Measurements from ENCODE around the gene PRIMA1.

The PRIMA1 gene

DNA sequence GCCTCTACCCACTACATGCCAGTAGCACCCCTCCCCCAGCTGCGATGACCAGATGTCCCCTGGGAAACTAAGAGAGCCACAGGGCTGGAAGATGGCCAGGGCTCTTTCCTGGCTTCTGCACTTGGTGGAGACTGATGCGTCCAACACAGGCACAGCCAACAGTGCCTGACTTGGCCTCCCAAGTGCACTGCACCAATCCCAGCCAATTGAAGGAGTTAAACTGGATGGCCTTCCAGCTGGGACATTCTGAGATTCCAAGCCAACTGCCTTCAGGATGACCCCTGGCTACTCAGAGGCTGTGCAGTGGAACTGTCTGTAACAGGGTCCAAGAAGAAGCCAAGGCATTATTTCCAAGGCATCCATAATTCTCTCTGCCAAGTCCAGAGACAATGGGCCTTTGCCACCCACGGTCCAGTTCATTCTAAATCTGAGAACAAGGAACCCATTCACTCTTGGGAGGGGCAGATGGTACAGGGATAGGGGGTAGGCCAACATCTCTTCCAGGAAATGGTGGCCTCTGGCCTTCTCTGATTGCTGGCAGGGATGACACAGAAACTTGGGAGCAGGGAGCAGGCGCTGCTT lies 35.2 kb downstream of the PRIMA1 start:
- no peak for DNase-seq

DNA sequence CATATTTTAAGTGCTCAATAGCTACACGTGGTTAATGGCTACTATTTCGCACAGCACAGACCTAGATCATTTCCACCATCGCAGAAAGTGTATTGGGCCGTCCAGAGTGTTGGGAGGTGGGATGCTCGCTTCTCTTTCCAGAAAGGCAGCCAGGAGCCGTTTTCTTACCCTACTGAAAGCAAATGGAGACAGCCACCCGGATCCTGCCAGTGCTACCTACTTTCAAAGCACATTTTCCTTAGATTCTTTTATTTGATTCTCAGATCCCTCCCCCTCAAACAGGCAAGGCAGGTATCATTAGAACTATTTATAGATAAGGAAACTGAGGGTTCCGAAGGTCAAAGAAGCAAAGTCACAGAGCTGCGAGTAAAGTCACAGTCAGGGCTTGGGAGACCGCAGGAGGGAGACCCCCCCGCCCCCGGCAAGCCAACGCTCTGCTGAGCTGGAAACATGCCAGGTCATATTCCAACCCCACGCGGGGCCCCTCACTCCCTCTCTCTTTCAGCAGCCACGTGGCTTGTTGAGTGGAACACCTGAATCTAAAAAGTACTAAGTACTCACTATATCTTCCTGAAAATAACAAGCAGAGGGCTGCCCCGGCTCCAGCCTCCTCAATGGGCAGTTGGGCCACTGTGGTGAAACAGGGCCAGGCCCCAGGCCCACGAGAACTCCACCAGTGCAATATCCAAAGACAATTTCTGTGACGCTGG lies 36.2 kb downstream of the PRIMA1 start:
- no peak for DNase-seq

DNA sequence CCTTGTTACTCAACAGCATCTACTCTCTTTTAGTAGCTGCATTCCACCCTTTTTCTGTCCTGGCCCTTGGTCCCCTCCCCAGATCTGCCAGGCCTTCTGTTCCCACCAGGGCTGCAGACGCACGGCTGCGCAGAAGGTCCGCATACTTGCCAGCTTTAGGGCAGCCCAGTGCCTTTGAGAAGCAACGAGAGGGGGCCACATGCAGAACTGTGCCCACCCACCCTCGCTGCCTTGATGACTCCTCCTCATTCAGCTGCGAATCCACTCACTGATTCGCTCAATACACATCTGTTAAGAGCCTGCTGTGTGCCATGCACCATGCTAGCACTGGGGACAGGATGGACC lies 39.2 kb downstream of the PRIMA1 start:
- no peak for DNase-seq

DNA sequence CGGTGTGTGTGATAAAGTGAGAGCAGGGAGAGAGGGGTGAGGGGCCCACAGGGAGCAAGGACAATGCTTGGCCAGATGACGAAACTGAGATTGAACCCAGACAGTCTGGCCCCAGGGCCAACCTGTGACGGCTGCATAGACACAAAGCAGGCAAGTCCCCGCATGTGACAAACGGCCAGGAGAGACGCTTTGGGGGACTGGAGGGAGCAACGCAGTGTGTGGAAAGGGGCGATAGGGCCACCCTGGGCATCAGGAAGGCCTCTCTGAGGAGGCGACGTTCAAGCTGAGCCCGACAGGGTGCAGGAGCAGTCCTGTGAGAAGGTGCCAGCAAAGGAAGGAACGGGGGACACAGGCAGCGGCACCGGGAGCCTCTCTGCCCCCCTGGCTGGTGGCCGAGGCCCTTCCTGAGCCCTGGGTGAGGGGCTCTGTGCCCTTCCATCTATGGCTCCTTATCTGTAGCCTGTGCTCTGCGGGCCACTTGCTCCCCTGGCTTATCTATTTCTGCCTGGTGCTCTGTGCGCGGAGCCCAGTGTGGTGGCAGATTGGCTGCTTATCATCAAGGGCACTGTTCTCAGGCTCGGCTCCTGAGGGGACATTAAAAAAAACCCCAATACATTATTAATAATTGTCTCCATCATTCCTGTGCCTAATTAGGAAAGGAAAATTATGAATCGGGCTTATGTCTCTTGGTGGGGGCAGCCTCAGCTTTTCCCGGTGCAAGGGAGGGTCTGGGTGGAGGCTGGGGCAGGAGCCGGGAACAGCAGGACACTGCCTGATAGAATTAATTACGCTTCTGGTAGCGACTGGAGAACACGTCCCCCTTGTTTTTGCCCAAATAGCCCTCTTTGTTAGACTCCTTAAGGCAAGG lies 39.8 kb downstream of the PRIMA1 start:
- no peak for DNase-seq

DNA sequence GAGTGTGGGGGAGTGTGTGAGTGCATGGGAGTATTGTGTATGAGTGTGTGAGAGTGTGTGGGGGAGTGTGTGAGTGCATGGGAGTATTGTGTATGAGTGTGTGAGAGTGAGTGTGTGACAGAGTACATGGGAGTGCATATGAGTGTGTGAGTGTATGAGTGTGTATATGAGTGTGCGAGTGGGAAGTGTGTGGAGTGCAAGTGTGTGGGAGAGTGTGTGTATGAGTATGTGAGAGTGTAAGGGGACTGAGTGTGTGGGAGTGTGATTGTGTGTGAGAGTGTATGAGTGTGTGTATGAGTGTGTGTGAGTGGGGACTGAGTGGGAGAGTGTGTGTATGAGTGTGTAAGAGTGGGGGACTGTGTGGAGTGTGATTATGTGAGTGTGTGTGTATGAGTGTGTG lies 40.7 kb downstream of the PRIMA1 start:
- DNase-seq: no peak

DNA sequence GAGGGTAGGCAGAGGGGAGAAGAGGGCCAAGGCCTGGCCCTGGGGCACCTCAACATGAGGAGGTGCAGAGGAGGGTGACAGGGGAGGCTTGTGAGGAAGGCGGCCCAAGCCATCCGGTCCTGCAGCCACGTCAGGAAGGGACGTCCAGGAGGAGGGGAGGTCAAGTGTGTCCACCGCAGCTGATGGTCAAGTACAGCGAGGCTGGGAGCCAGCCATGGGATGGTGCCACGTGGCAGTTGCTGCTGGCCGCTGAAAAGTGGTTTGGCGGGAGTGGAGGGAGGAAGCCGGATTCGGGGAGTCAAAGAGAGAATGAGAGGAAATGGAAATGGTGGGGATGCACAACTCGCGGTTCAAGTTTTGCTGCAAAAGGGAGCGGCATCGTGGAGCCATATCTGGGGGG lies 41.2 kb downstream of the PRIMA1 start:
- DNase-seq: no peak

DNA sequence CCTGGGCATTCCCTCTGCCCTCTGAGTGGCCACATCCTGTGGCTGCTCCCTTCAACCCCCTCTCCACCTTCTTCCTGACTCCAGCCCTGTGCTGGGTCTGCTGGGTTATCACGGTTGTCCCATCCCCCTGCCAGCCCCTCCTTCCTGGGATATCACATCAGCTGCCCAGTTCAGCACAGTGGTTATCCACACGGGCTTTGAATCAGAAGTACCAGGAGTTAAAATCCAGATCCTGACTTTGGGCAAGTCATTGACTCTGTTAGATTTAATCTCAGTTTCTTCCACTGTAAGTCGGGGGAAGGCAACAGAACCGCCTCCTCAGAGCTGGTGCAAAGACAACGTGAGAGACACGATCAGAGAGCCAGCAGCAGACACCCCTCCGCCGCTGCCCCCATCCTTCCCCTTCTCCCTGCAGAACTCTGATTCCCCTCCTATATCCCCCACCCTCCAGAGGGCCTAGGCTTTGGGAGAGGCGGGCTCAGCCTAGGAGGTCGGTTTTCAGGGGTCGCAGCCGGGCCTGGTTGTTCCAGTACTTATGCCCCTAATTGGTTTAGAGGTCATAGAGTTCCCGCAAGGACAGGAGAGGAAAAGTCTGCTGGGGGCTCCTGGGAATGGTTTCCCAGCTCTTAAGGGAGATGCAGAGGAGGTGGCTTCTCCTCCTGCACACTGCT lies 42.5 kb downstream of the PRIMA1 start:
- no peak for DNase-seq

DNA sequence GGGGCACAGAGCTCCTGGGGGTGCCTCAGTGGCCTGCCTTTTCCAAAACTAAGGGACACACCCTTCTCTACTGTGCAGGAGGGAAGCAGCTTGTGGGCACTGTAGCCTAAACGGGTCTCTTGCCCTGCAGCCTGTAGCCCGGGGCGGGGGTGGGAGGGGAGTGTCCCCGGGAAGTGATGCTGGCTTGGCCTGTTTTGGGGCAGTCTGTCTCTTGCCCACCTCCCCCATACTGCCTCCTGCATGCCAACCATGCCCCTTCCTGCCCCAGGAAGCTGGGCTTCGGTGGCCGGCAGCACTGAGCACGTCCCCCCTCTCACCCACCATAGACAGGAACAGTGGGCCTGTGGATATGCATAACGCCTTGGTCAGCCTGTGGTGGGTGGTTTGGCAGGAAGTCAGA lies 43.4 kb downstream of the PRIMA1 start:
- no peak for DNase-seq

DNA sequence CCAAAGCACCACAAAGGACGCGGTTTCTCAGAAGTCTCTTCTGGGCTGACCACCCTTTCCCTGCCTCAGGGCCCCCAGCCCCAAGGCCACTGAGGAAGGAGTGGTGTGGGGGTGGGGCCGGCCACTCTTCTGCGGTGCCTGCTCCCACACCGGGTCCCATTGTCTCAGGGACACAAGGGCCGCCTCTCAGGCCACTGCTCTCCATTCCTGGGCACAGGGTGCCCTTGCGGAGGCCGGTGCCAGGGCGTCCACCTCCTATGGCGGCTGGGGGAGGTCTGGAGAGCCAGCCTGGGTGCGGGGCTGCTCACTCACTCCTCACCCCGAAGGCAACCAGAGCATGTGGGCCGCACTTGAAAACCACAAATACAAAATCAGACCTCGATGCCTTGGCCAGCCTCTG lies 44.1 kb downstream of the PRIMA1 start:
- no peak for DNase-seq

DNA sequence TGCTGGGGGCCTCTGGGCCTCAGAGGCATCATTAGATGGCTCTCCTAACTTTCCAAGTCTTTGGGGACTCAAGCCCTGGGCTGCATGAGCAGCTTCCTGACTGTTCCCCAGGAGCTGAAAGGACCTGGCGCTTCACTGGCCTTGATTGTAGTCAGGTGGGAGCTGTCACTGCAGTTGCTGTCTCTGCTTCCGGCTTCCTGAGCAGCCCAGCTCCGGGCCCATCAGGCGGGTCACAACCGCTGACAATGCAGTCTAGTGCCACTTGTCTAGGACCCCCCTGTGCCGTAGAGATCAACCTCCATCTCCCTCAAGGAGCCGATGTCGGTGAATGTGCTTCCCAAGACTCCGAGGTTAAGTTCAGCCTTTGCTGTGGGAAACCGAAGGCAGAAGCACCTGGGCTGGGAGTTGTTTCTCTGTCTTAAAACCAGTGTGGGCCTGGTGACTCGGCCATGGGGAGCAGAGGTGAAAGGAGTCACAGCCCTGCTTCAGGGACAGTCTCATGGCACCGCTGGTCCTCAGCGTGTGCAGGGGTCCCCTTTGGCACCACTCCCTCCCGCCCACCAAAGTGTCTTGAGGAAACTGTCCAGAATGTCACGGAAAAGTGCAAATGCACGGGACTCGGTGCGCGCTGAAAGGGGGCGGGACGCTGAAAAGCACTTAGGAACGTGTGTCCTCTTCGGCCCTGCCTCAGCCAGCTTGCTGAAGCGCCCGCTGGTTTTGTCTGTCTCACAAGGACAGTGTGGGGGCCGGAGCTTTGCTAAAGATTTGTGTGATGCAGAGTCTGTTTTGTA lies 44.8 kb downstream of the PRIMA1 start:
- DNase-seq: no peak

DNA sequence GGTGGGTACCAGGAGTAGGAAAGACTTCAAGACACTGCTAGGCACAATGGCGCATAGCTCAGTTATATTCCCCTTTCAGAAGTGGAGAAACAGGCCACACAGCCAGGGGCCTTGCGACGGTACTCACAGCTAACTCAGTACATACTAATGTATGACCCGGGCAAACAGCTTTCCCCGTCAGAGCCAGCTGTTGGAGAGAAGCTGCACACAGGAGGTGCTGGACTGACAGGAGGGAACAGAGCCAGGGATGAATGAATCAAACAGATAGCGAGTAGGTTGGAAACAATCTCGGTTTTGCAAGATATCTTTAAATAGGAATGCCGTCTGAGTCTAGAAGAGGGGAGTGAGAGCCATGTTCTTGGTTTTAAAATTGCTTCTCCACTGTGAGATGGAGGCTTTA lies 45.5 kb downstream of the PRIMA1 start:
- no peak for DNase-seq

DNA sequence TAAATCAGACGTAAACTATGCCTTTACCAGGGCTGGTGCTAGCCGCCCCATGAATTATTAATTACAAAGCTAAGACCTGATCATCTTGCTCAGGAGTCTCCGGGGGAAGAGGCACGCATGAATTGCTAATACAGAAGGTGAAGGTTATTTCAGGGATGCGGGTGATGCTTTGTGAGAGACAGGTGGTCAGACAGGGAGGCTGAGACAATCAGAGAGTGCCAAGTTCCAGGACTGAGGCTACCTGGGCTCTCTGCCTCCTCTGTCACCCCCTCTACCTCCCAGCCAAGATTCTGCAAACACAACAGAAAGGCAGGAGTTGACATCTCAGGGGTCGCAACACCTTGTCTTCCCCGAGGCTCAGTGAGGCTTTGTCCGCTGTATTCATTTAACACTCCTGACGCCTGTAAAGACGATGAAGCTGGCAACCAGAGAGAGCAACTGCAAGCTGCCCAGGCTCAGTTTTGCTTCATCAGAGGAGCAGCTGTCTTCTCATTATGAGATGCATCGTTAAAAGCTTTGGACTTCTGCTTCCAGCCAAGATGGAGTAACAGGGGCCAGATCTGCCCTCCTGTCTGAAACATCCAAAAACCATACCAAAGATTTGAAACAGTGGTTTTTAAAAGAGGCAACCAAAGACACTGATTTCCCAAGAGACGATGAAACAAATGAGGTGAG lies 46.6 kb downstream of the PRIMA1 start:
- no peak for DNase-seq

DNA sequence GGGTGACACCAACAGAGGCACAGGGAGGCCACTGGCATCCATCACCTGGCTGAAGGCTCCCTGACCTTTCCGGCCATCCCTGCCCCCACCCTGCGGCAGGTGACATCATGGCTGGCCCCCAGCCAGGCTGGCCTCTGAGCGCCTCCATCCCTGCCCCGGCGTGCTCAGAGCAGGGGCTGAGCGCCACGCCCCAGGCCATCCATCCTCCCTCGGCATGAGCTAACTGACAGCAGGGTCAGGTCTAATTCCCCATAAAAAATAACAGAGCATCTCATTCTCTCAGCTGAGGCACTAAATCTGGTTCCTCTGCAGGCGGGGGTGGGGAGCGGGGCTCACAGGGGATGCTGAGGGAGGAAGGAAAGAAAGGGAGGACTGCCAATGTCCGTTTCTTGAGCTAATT lies 50.7 kb downstream of the PRIMA1 start:
- no peak for DNase-seq

DNA sequence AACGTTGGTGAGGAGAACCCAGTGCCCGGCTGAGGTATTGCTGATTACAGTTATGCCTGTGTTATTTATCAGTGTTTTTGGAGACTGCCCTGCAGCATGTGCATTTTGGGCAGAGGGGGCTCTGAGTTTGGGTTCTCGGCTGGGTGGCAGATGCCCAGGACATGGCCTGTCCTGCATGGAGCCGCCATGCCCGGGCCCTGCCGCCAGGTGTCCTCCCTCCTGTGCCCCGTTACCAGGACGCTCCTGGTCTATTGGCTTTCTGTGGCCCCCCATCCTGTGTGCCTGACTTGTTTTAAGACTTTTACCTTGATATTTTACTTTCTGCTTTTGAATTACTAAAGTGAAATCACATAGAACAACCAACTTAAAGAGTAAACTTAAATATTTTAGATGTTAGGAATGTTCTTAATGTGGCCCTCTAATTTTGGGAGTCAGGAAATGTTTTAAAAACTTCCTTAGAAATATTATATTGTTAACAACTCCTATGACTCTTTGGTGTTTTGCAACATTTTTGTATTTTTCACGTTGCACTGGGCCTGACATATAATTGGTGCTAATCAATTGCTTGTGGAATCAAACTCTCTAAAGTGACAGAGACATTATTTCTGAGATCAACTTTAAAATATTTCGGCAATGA lies 51.8 kb downstream of the PRIMA1 start:
- DNase-seq: no peak

DNA sequence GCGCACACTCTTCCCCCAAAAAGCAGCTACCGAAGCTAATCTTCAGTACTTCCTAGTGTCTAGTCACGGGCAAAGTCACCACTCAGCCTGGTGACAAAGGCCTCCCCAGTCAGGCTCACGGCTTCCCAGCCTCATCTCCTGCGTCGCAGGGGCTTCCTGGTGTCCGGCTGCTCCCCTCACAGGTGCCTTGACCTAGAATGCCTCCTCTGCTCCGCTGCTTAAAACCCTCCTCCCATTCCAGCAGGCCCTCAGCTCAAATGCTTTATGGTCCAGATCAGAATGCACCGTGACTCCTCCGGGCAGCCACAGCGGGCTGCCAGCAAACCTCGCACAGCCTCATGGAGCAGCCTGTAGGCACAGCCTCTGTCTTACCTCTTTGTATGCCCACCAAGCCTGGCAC lies 53.1 kb downstream of the PRIMA1 start:
- DNase-seq: no peak

DNA sequence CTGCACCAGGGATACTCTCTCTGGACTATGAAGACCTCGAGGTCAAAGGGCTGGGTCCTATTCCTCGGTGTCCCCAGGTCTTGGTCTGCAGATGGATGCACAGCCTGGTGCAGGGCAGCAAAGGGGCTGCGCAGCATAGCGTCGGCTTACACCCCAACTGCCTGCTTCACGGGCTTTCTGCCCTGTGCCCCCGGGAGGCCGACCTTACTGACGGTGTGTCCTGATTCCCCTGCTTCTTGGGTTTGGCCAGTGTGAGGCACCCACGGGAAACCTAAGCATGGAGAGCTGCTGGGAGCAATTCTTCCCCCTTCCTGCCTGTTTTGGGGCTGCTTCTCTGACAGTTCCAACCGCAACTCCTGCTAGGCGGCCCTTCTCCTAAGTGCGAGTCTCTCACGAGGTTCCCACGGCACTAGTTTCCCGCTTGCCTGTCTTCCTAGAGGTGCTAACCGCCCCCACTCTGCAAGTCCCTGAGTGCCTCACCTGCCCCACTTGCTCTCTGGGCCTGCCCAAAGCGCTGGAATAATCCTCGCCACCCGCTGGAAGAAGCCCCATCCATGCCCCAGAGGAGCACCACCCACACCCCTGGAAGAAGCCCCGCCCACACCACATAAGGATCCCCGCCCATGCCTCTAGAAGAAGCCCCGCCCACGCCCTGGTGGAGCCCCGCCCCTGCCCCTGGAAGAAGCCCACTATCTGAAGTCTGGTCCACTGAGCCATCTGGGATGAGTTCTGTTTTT lies 54.0 kb downstream of the PRIMA1 start:
- DNase-seq: no peak

DNA sequence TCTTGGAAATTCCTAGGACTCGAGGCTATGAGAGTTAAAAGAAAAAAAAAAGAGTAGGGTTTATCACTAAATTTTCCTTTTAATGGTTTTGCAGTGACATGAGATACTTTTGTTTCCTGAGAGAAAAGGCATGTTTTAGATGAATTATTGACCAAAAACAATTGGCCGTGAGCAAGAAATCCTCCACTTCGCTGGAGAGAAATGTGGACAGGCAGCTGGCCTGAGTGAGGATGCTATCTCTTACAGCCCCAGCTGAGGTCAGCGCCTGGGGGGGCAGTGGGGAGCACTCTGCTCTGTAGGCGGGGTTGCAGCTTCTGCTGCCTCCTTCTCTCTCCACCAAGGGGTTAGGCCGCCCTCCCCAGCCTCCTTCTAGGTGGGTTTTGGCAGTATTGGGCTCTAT lies 54.7 kb downstream of the PRIMA1 start:
- DNase-seq: no peak

DNA sequence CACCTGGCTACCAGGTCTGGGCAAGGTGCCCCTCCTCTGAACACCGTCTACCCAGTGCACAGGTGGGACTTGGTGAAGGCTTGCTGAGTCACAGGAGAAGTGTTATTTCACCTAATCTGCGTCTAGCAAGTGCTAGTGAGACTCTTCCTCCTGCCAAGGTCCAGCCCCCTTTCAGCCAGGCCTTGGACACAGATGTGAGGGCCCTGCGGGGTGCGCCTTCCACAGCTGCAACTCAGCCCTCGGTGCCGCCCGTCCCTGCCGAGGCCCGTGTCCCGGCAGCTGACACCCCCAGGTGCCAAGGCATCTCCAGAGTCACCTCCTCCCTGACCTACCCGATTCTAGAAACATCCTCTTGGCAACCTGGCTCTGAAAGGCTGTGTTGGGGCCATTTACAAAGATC lies 55.1 kb downstream of the PRIMA1 start:
- DNase-seq: no peak

DNA sequence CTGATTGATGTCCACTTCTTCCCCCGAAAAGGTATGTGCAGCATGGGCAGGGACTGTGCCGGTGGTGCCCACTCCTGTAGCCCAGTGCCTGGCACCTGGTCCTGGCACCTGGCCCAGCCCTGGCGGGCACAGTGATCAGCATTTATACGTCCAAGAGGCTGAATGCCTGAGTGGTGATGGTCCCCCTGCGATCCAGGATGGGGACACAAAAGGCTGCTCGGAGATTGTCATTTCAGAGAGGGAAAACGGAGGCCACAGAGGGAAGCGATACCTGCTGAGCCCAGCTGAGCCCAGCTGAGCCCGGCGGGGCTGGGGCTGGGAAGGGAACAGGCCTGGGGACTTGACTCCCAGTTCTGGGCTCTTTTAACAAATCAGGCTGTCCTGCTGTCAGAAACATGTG lies 55.8 kb downstream of the PRIMA1 start:
- no peak for DNase-seq

DNA sequence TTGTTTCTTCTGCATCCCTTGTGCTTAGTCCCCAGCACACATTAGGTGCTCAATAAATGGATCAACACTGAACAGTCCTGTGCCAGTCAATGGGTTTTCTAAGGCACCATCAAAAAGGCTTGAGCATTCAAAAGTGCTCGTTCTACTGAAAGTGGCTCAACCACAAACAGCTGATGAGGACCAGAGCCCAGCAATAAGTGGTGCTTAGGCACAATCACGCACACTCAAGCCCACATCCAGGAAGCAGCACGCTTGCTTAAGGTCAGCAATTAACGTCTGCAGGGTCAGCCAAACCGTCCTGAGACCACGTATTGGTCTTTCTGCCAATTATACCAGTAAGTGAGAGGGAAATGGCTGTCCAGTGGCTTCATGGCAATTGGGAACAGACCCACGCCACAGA lies 56.5 kb downstream of the PRIMA1 start:
- DNase-seq: no peak

DNA sequence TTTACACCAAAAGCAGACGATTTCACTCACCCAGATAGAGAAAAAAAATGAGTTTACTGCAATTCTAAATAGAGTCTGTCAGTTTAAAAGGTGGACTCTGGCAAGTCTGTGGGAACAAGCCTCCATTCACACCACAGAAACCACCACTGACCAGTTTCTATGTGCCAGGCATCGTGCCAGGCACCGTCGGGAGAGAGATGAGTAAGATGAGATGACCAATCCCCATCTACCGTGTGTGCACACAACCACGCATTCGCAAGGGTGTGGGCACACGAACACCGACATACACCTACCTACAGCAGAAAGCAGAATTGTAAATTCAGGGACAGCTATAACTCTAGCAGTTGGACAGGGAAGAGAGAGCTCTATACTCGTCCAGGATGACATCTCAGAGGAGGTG lies 58.3 kb downstream of the PRIMA1 start:
- DNase-seq: no peak
